IMR-90 (cell line): ENCODE data around the gene BRME1. TPM values are rescaled to one million over a fixed set of nuclear protein-coding genes. Genes with fewer than 3 reads are reported as not detected.
A peak's percentile ranks its signal among the peaks of the same experiment; 100 is the strongest.

Source experiments
- ATAC-seq: fragments of 200-7000 bp; cut with Tn5 transposase; 2 replicates; pipeline ENCODE4 v1.9.1; 2020; ENCODE audit warnings: low read depth, mild to moderate bottlenecking, moderate library complexity
- BruUV-seq: library from RNA; stranded (reverse); fragments of 400-500 nt; replicated peaks from 2 replicates; lab custom pipeline; 2021; lab: Mats Ljungman, UMichigan
- CTCF ChIA-PET: fragments of 300-600 bp; formaldehyde crosslinking; extraction: SDS; loops from one replicate; lab custom pipeline; 2021; ENCODE audit warnings: antibody characterized with exemption; lab: Yijun Ruan, JAX
- POLR2A ChIA-PET: fragments of 300-600 bp; sonication (Branson Sonifier 250); formaldehyde crosslinking; loops from one replicate; lab custom pipeline; 2022; ENCODE audit warnings: antibody characterized with exemption; ENCODE audit not compliant: unreplicated experiment; lab: Charles Lee
- DNase-seq: peaks from one replicate; pipeline ENCODE4 v3.0.0; 2013
- H2AFZ ChIP-seq: replicated peaks from 2 replicates; pipeline ENCODE3; 2013; ENCODE audit warnings: low read length, mild to moderate bottlenecking; ENCODE audit not compliant: poor library complexity
- H2AK5ac ChIP-seq: 2 replicates; pipeline ENCODE4 v1.6.1; 2013; ENCODE audit warnings: low read depth, low read length, inconsistent platforms
- H2AK9ac ChIP-seq: replicated peaks from 2 replicates; pipeline ENCODE3; 2013; ENCODE audit warnings: mild to moderate bottlenecking, low read depth, low read length, moderate library complexity; ENCODE audit not compliant: poor library complexity
- H2BK120ac ChIP-seq: 2 replicates; pipeline ENCODE4 v1.6.1; 2013; ENCODE audit warnings: low read depth, low read length, inconsistent platforms
- H2BK15ac ChIP-seq: 3 replicates; pipeline ENCODE4 v1.6.1; 2013; ENCODE audit warnings: low read depth, low read length, inconsistent platforms
- H2BK20ac ChIP-seq: 2 replicates; pipeline ENCODE4 v1.6.1; 2013; ENCODE audit warnings: low read depth, mild to moderate bottlenecking, inconsistent platforms, low read length, moderate library complexity
- H2BK5ac ChIP-seq: 2 replicates; pipeline ENCODE4 v1.6.1; 2013; ENCODE audit warnings: mild to moderate bottlenecking, low read depth, low read length, inconsistent platforms; ENCODE audit not compliant: poor library complexity, severe bottlenecking
- H3K14ac ChIP-seq: replicated peaks from 2 replicates; pipeline ENCODE4 v1.6.1; 2013; ENCODE audit warnings: low read depth, low read length, inconsistent platforms
- H3K18ac ChIP-seq: 2 replicates; pipeline ENCODE4 v1.6.1; 2013; ENCODE audit warnings: low read depth, low read length, control low read depth
- H3K23ac ChIP-seq: 2 replicates; pipeline ENCODE4 v1.6.1; 2013; ENCODE audit warnings: low read depth, low read length, inconsistent platforms
- H3K27ac ChIP-seq: 2 replicates; pipeline ENCODE4 v1.5.1; 2013; ENCODE audit warnings: mild to moderate bottlenecking, control low read depth, low read length; ENCODE audit not compliant: insufficient read depth
- H3K27me3 ChIP-seq: 2 replicates; pipeline ENCODE4 v1.6.1; 2013; ENCODE audit warnings: low read length; ENCODE audit not compliant: control insufficient read depth, insufficient read depth
- H3K36me3 ChIP-seq: 2 replicates; pipeline ENCODE4 v1.6.1; 2013; ENCODE audit warnings: low read length, mixed read lengths; ENCODE audit not compliant: control insufficient read depth, insufficient read depth
- H3K4ac ChIP-seq: 2 replicates; pipeline ENCODE4 v1.6.1; 2013; ENCODE audit warnings: low read depth, low read length, inconsistent platforms
- H3K4me1 ChIP-seq: 2 replicates; pipeline ENCODE4 v1.6.1; 2013; ENCODE audit warnings: low read length, mixed read lengths; ENCODE audit not compliant: control insufficient read depth, insufficient read depth
- H3K4me2 ChIP-seq: 2 replicates; pipeline ENCODE4 v1.6.1; 2013; ENCODE audit warnings: low read depth, mild to moderate bottlenecking, control low read depth, low read length, moderate library complexity
- H3K4me3 ChIP-seq: 2 replicates; pipeline ENCODE4 v1.5.1; 2013; ENCODE audit warnings: low read depth, mild to moderate bottlenecking, control low read depth, low read length, moderate library complexity; ENCODE audit not compliant: insufficient read depth
- H3K56ac ChIP-seq: 2 replicates; pipeline ENCODE4 v1.6.1; 2013; ENCODE audit warnings: low read length, inconsistent platforms; ENCODE audit not compliant: insufficient read depth; ENCODE audit errors: extremely low read depth
- H3K79me1 ChIP-seq, 2 experiments: 2 replicates each; pipeline ENCODE4 v1.6.1; 2013; ENCODE audit warnings: low read length in 2 of 2, inconsistent platforms in 1 of 2, low read depth in 1 of 2
- H3K9ac ChIP-seq: 2 replicates; pipeline ENCODE4 v1.6.1; 2013; ENCODE audit warnings: low read depth, low read length, control low read depth
- H3K9me1 ChIP-seq: 2 replicates; pipeline ENCODE4 v1.6.1; 2013; ENCODE audit warnings: low read length, inconsistent platforms; ENCODE audit not compliant: insufficient read depth
- H3K9me3 ChIP-seq: 2 replicates; pipeline ENCODE4 v1.6.1; 2013; ENCODE audit warnings: low read length; ENCODE audit not compliant: control insufficient read depth, insufficient read depth
- H4K20me1 ChIP-seq: 2 replicates; pipeline ENCODE4 v1.6.1; 2013; ENCODE audit warnings: low read length, inconsistent platforms; ENCODE audit not compliant: insufficient read depth
- H4K5ac ChIP-seq: 2 replicates; pipeline ENCODE4 v1.6.1; 2013; ENCODE audit warnings: mild to moderate bottlenecking, low read depth, low read length, control low read depth
- H4K8ac ChIP-seq, 2 experiments: 2 replicates each; pipeline ENCODE4 v1.6.1; 2013; ENCODE audit warnings: low read depth in 2 of 2, low read length in 2 of 2, control low read depth in 1 of 2, inconsistent platforms in 1 of 2
- H4K91ac ChIP-seq: 2 replicates; pipeline ENCODE4 v1.6.1; 2013; ENCODE audit warnings: low read depth, low read length, inconsistent platforms; ENCODE audit not compliant: insufficient read depth
- CEBPB ChIP-seq: IDR thresholded peaks from 2 replicates; pipeline ENCODE4 v1.6.1; 2012; ENCODE audit warnings: low read depth, low read length, improper control_type of control experiment
- CHD1 ChIP-seq: IDR thresholded peaks from 2 replicates; pipeline ENCODE4 v1.6.1; 2012; ENCODE audit warnings: low read depth, low read length, improper control_type of control experiment
- WGBS, 2 experiments: methylation state at CpG; one replicate each; pipeline versions ENCODE4 v1.1.5 to v1.1.7; 2013; ENCODE audit warnings: missing lambda C conversion rate in 2 of 2; ENCODE audit not compliant: insufficient read length in 1 of 2; ENCODE audit errors: extremely low coverage in 2 of 2; 5-methylcytosine and 5-hydroxymethylcytosine counted together
- dilution Hi-C: fragments of 300-500 bp; cut with HindIII; formaldehyde crosslinking; loops from one replicate; pipeline ENCODE4 v1.14.3; 2018; ENCODE audit warnings: low sequenced_read_pairs; ENCODE audit not compliant: unreplicated experiment
- in situ Hi-C: fragments of 300-500 bp; cut with MboI; formaldehyde crosslinking; loops from 3 replicates; pipeline ENCODE4 v1.14.3; 2019; ENCODE audit warnings: low sequenced_read_pairs, inconsistent platforms, mixed read lengths
- intact Hi-C: fragments of 100-400 bp; cut with micrococcal nuclease; formaldehyde crosslinking; loops from 2 replicates; pipeline ENCODE4 v1.10.0; 2022
- polyA plus RNA-seq, 3 experiments: library from polyadenylated mRNA; depleted of rRNA; stranded (reverse); fragments of >200 nt; gene quantifications; 2 replicates each; pipeline ENCODE4 v1.2.3, GENCODE V29; 2012; ENCODE audit warnings: low replicate concordance in 1 of 3
- total RNA-seq: library from RNA; depleted of rRNA; stranded (reverse); fragments of >200 nt; gene quantifications from 2 replicates; pipeline ENCODE4 v1.2.3, GENCODE V29; 2012

The BRME1 gene
- total and polyA plus RNA-seq, 2 of the 4 experiments (the other 2 are of a cell fraction) = 0.18 to 0.38 TPM

DNA sequence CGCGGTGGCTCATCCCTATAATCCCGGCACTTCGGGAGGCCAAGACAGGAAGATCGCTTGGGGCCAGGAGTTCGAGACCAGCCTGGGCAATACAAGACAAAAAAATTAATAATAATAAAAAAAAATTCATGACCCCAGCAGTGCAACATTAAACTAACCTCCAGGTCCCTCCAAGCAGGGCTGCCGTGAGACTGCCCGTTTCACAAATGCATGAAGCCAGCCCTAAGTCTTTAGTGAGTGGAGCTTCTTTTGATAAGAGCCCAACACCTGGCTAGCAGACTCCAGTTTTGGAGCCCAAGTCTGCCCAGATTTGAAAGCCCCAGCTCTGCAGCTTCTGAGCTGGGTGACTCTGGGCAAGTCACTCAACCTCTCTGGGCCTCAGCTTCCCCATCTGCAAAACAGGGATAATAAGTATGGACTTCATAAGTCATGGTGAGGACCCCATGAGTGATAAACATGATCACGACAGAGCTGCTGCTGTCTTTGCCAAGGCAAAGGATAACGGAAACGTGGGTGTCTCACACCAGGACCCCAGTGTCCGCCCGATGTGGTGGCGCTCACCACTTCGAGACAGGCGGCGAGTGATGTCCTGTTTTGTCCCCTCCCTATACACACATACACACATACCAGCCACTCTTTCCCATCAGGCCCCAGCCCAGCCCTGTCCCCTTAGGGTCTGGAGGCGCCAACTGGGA, 67.3 kb downstream of the BRME1 start:
- Histone ChIP-seq H3K4me2 (peak overlapping the region; percentile 92), H2BK120ac (peak overlapping the region; percentile 81), H2AK9ac (peak overlapping the region; percentile 90), H2AFZ (peak overlapping the region; percentile 63), H3K4me3 (peak overlapping the region; percentile 95), H4K20me1 (peaks cover 89% of the 10 kb centered on the region), H4K8ac (peak overlapping the region; percentile 79 to 87), H3K9me3 (no peaks in the 10 kb centered on the region), H3K9me1 (peaks cover 5% of the 10 kb centered on the region), H3K23ac (peak overlapping the region; percentile 98), H2BK5ac (peak overlapping the region; percentile 88), H4K91ac (peak overlapping the region; percentile 87), H3K4me1 (peaks cover 40% of the 10 kb centered on the region), H4K5ac (peak overlapping the region; percentile 74), H3K79me1 (peaks cover 6 to 41% of the 10 kb centered on the region in 2 experiments; a peak in 3 of 4 replicates), H2BK15ac (peak overlapping the region; percentile 89; the same call in 2 of the 3 replicates), H3K9ac (peak overlapping the region; percentile 91), H3K4ac (peak overlapping the region; percentile 95), H3K14ac (peak overlapping the region; percentile 94), H2AK5ac (peak overlapping the region; percentile 95), H3K18ac (peak overlapping the region; percentile 77), H3K36me3 (peaks cover 35% of the 10 kb centered on the region), H3K27me3 (no peaks in the 10 kb centered on the region), H3K27ac (peak overlapping the region; percentile 97), H2BK20ac (peak overlapping the region; percentile 75; the same call in 1 of the 2 replicates), H3K56ac (peak overlapping the region; percentile 76)
- POLR2A ChIA-PET = interaction anchor here (1.4 kb wide), 1 partner anchor 13 kb away, joined by 9 read pairs; no protein-coding TSS in a partner anchor
- in situ Hi-C loops (loop anchor here (25.0 kb wide), 1 partner anchor 1051 kb away; the partner anchor contains the start of genes HOOK2 and JUNB), intact Hi-C loops (loop anchor here (1.0 to 5.0 kb wide), 2 partner anchors 24 to 41 kb away; partner anchors contain the start of gene ZSWIM4), dilution Hi-C loops (no loop called here)
- ATAC-seq = no peak
- no peak for DNase-seq
- CTCF ChIA-PET = interaction anchor here (1.9 kb wide), 1 partner anchor 24 kb away, joined by 13 read pairs; no protein-coding TSS in a partner anchor
- TF ChIP-seq CEBPB (no peak), CHD1 (peak; percentile 91; the same call in 1 of the 2 replicates)
- BruUV-seq = no TSS peak
- 60% methylated on average over 4 of the region's 18 CpGs; no CpG with 5 or more reads in 1 of the 2 experiments for WGBS, 2 experiments
